ENCODE measurements around the gene SPATS2L. TPM values are rescaled to one million over a fixed set of nuclear protein-coding genes. Genes with fewer than 3 reads are reported as not detected.

The SPATS2L gene
- total and polyA plus RNA-seq, 2 of the 13 experiments (the other 11 are each of a cell fraction or from before 2014, with no cell fraction given), result 154 to 212 TPM

- TF ChIP-seq PRDM15 (CRISPR knock-in tag; IDR thresholded peaks at IDR 0.05) (no peak), SOX5 (CRISPR knock-in tag; IDR thresholded peaks at IDR 0.05; ENCODE audit: borderline replicate concordance) (peak; percentile 61; the same call in 1 of the 2 replicates), SAP130 (CRISPR knock-in tag; IDR thresholded peaks at IDR 0.05; ENCODE audit: low read depth) (peak; percentile 11; the same call in 1 of the 2 replicates), NFIC (IDR thresholded peaks at IDR 0.05; ENCODE audit: low read length) (0 out of 2 replicates have a peak, but pooled peaks have one; percentile 42), ZNF234 (CRISPR knock-in tag; conservative IDR thresholded peaks at IDR 0.05) (no peak), PBX3 (CRISPR knock-in tag; IDR thresholded peaks at IDR 0.05; ENCODE audit: borderline replicate concordance) (no peak), CEBPB (IDR thresholded peaks at IDR 0.05; ENCODE audit: borderline replicate concordance, low read depth, low read length) (no peak), PHF21A (CRISPR knock-in tag; IDR thresholded peaks at IDR 0.05) (no peak), TFDP1 (CRISPR knock-in tag; IDR thresholded peaks at IDR 0.05; ENCODE audit: borderline replicate concordance) (no peak), ZNF720 (CRISPR knock-in tag; IDR thresholded peaks at IDR 0.05) (no peak), ZNF781 (CRISPR knock-in tag; IDR thresholded peaks at IDR 0.05; ENCODE audit: borderline replicate concordance, not compliant biosample characterization) (no peak), ARHGAP35 (CRISPR knock-in tag; IDR thresholded peaks at IDR 0.05; ENCODE audit: borderline replicate concordance) (no peak), MIER3 (CRISPR knock-in tag; IDR thresholded peaks at IDR 0.05; ENCODE audit: borderline replicate concordance) (no peak), FOSL2 (CRISPR knock-in tag; IDR thresholded peaks at IDR 0.05) (no peak), ZBTB44 (CRISPR knock-in tag; IDR thresholded peaks at IDR 0.05) (no peak), PPARG (CRISPR knock-in tag; conservative IDR thresholded peaks at IDR 0.05) (no peak), KDM2A (CRISPR knock-in tag; IDR thresholded peaks at IDR 0.05; ENCODE audit: borderline replicate concordance, low read depth) (no peak), ZNF800 (CRISPR knock-in tag; IDR thresholded peaks at IDR 0.05) (0 out of 2 replicates have a peak, but pooled peaks have one; percentile 32), SOX13 (IDR thresholded peaks at IDR 0.05) (no peak), SOX13 (CRISPR knock-in tag; conservative IDR thresholded peaks at IDR 0.05 in 1 of 2, IDR thresholded peaks at IDR 0.05 in 1 of 2) (peak in 1 of 2 experiments; percentile 81; a peak in 2 of 4 replicates)
Measured at GRCh38 chr2:200310545-200310971, 4.1 kb downstream of the SPATS2L start (continued).
